ENCODE data around the gene RILP.

RILP gene

DNA sequence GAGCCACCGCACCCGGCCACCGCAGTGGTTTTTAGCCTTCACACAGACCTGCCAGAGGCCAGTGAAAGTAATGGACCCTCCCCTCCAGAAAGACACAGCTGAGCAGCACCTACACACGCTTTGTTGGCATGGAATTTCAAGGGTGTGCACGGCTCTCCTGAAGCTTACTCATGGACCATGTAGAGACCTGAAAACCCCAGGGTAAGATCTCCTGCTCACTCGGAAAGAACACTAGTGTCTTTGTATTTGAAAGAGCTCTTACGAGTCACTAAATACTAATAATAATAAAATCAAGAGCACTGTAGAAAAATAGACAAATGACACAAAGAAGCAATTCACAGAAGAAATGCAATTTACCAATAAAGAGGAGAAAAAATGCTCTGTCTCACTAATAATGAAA, 41.0 kb downstream of the RILP start:
- H3K9me2 ChIP-seq (replicated peaks; ENCODE audit: control insufficient read depth, low read length) = no peaks in the 10 kb centered on the region
- H3K27ac ChIP-seq (ENCODE audit: low read depth, low read length) = no peak overlapping the region

DNA sequence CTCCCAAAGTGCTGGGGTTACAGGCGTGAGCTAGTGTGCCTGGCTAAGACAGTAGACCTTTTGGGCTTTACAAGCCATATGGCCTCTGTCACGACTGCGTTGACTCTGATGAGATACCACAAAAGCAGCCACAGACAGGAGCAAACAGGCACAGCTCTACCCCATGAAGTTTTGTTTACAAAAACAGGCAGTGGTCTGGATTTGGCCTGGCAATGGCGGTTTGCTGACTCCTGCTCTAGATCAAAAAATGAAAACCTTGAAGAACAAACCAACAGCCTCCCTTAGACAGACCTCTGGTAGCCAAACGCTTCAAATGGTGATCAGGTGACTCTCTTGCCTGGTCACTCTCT, 41.7 kb downstream of the RILP start:
- H4K20me1 ChIP-seq (ENCODE audit: control insufficient read depth, insufficient read depth, low read depth, low read length) = no peaks in the 10 kb centered on the region
- TF ChIP-seq EZH2phosphoT487 (IDR thresholded peaks at IDR 0.05; ENCODE audit: borderline replicate concordance, low read length) = no peak
- TF ChIP-seq, protein P1, sequence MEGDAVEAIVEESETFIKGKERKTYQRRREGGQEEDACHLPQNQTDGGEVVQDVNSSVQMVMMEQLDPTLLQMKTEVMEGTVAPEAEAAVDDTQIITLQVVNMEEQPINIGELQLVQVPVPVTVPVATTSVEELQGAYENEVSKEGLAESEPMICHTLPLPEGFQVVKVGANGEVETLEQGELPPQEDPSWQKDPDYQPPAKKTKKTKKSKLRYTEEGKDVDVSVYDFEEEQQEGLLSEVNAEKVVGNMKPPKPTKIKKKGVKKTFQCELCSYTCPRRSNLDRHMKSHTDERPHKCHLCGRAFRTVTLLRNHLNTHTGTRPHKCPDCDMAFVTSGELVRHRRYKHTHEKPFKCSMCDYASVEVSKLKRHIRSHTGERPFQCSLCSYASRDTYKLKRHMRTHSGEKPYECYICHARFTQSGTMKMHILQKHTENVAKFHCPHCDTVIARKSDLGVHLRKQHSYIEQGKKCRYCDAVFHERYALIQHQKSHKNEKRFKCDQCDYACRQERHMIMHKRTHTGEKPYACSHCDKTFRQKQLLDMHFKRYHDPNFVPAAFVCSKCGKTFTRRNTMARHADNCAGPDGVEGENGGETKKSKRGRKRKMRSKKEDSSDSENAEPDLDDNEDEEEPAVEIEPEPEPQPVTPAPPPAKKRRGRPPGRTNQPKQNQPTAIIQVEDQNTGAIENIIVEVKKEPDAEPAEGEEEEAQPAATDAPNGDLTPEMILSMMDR (IDR thresholded peaks at IDR 0.05; ENCODE audit: low read depth, low read length, poor library complexity, severe bottlenecking) = no peak
- no peaks in the 10 kb centered on the region for H3K9me2 ChIP-seq (replicated peaks; ENCODE audit: control insufficient read depth, low read length)
- H3K9me3 ChIP-seq (ENCODE audit: control insufficient read depth, insufficient read depth, low read length) = no peaks in the 10 kb centered on the region
- peak overlapping the region; percentile 32; the same call in 1 of the 2 replicates for H3K27ac ChIP-seq (ENCODE audit: low read depth, low read length)
- peaks cover 13% of the 10 kb centered on the region for H3K79me2 ChIP-seq (ENCODE audit: control insufficient read depth, low read length)
- peaks cover 28% of the 10 kb centered on the region for H3K4me1 ChIP-seq (ENCODE audit: control insufficient read depth, low read length)
- no peak overlapping the region for H3K4me3 ChIP-seq (ENCODE audit: low read length)
- H3K36me3 ChIP-seq (ENCODE audit: control insufficient read depth, low read length) = peaks cover 89% of the 10 kb centered on the region
- H3F3A ChIP-seq (ENCODE audit: control insufficient read depth, insufficient read depth) = no peaks in the 10 kb centered on the region
- no peak overlapping the region for H3K4me2 ChIP-seq (ENCODE audit: low read length)
- no peaks in the 10 kb centered on the region for H3K27me3 ChIP-seq (ENCODE audit: control insufficient read depth, low read length)

More for the DNA sequence above, 41.0 kb downstream of the RILP start:
- Histone ChIP-seq H3K4me3 (ENCODE audit: low read length) (no peak overlapping the region), H3K79me2 (ENCODE audit: control insufficient read depth, low read length) (peaks cover 11% of the 10 kb centered on the region), H3K4me1 (ENCODE audit: control insufficient read depth, low read length) (peaks cover 28% of the 10 kb centered on the region), H3K9me3 (ENCODE audit: control insufficient read depth, insufficient read depth, low read length) (no peaks in the 10 kb centered on the region), H3K4me2 (ENCODE audit: low read length) (no peak overlapping the region), H3F3A (ENCODE audit: control insufficient read depth, insufficient read depth) (no peaks in the 10 kb centered on the region), H3K27me3 (ENCODE audit: control insufficient read depth, low read length) (no peaks in the 10 kb centered on the region), H4K20me1 (ENCODE audit: control insufficient read depth, insufficient read depth, low read depth, low read length) (no peaks in the 10 kb centered on the region), H3K36me3 (ENCODE audit: control insufficient read depth, low read length) (peaks cover 91% of the 10 kb centered on the region)
- no peak for TF ChIP-seq EZH2phosphoT487 (IDR thresholded peaks at IDR 0.05; ENCODE audit: borderline replicate concordance, low read length)
- TF ChIP-seq, protein P1 (IDR thresholded peaks at IDR 0.05; ENCODE audit: low read depth, low read length, poor library complexity, severe bottlenecking) = no peak

DNA sequence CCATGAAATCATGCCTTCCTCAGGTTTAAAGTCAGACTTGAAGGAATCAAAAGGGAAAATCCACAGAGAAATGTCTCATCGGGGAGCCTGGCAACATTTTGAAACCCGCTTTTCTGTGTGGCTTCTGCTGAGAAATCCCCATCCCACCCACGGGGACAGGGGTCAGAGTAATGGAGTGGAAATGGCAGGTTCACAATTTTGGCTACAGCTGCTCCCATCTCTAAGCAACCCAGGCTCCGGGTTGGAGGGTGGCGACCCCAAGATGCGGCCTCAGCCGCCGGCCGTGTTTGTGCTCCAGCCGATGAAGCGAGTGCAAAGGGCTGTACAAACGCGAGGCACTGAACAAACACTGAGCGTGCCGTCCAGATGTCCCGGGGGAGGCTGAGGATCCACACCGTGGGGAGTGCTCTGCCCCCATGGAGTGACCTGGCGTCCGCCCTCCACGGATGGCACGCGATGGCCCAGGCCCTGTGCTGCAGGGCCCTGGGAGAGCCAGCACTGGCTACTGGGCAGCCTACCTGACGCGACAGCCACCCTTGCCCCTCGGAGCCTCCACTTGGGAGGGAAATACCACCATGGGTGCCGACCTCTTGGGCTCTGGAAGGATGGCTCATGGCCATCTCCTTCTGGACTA, 43.2 kb downstream of the RILP start:
- Histone ChIP-seq H3K4me3 (ENCODE audit: low read length) (no peak overlapping the region), H3K4me1 (ENCODE audit: control insufficient read depth, low read length) (peaks cover 28% of the 10 kb centered on the region), H3K4me2 (ENCODE audit: low read length) (0 out of 2 replicates have a peak overlapping the region, but pooled peaks have one; percentile 25), H3K79me2 (ENCODE audit: control insufficient read depth, low read length) (peaks cover 19% of the 10 kb centered on the region), H3K9me2 (replicated peaks; ENCODE audit: control insufficient read depth, low read length) (no peaks in the 10 kb centered on the region), H3K36me3 (ENCODE audit: control insufficient read depth, low read length) (peaks cover 86% of the 10 kb centered on the region), H4K20me1 (ENCODE audit: control insufficient read depth, insufficient read depth, low read depth, low read length) (no peaks in the 10 kb centered on the region), H3K27me3 (ENCODE audit: control insufficient read depth, low read length) (no peaks in the 10 kb centered on the region), H3K9me3 (ENCODE audit: control insufficient read depth, insufficient read depth, low read length) (no peaks in the 10 kb centered on the region), H3K27ac (ENCODE audit: low read depth, low read length) (peak overlapping the region; percentile 32), H3F3A (ENCODE audit: control insufficient read depth, insufficient read depth) (no peaks in the 10 kb centered on the region)
- TF ChIP-seq, protein P1 (IDR thresholded peaks at IDR 0.05; ENCODE audit: low read depth, low read length, poor library complexity, severe bottlenecking) = no peak
- no peak for TF ChIP-seq EZH2phosphoT487 (IDR thresholded peaks at IDR 0.05; ENCODE audit: borderline replicate concordance, low read length)
